ENCODE results near the gene CRELD2.

DNA sequence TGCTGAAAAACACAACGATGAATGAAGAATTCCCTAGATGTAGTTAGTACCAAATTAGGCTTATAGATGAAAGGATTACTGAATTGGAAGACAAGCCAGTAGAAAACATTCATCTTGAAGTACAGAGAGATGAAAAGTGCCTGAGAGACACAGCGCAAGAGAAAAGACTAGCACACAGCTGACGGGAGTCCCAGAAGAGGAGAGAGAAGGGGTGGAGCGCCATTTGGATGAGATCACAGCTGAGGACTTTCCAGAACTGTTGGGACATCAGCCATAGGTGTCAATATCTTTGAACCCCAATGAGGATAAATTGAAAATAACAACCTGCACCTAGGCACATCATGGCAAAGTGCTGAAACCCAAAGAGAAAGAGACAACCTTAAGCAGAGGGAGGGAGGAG lies 25.4 kb upstream of the CRELD2 start:
- TF ChIP-seq JUNB (IDR thresholded peaks at IDR 0.05) (no peak), MYC (IDR thresholded peaks at IDR 0.05; ENCODE audit: borderline replicate concordance, low read length) (no peak), CEBPB (IDR thresholded peaks at IDR 0.05) (no peak), MAFK (IDR thresholded peaks at IDR 0.05; ENCODE audit: partially characterized antibody) (no peak), POLR2A (IDR thresholded peaks at IDR 0.05; ENCODE audit: low read length) (no peak), SMC3 (IDR thresholded peaks at IDR 0.05) (no peak)
- TF ChIP-seq, protein P1, sequence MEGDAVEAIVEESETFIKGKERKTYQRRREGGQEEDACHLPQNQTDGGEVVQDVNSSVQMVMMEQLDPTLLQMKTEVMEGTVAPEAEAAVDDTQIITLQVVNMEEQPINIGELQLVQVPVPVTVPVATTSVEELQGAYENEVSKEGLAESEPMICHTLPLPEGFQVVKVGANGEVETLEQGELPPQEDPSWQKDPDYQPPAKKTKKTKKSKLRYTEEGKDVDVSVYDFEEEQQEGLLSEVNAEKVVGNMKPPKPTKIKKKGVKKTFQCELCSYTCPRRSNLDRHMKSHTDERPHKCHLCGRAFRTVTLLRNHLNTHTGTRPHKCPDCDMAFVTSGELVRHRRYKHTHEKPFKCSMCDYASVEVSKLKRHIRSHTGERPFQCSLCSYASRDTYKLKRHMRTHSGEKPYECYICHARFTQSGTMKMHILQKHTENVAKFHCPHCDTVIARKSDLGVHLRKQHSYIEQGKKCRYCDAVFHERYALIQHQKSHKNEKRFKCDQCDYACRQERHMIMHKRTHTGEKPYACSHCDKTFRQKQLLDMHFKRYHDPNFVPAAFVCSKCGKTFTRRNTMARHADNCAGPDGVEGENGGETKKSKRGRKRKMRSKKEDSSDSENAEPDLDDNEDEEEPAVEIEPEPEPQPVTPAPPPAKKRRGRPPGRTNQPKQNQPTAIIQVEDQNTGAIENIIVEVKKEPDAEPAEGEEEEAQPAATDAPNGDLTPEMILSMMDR (IDR thresholded peaks at IDR 0.05) = no peak

Data from A549 (cell line).